ENCODE data around the gene CD84. TPM values are rescaled to one million over a fixed set of nuclear protein-coding genes. Genes with fewer than 3 reads are reported as not detected.

The CD84 gene
- total RNA-seq, 1 donor from 2014 or later = 8.1 TPM

GRCh38 chr1:160580221-160580812 is 1.0 kb upstream of the CD84 start:
- TF ChIP-seq CTCF (IDR thresholded peaks at IDR 0.05) (no peak), POLR2AphosphoS5 (IDR thresholded peaks at IDR 0.05; ENCODE audit: insufficient read depth in 1 of 2, low read depth in 1 of 2) (no peak), POLR2A (IDR thresholded peaks at IDR 0.05) (no peak)
- intact Hi-C loops (cut with DNase I) = no loop called here
- DNase-seq (ENCODE audit: extremely low spot score in 2 of 2) = no peak
- Histone ChIP-seq H3K27ac (no peak overlapping the region), H3K4me1 (no peaks in the 10 kb centered on the region), H3K27me3 (no peaks in the 10 kb centered on the region), H3K4me3 (no peak overlapping the region), H3K9me3 (no peaks in the 10 kb centered on the region), H3K36me3 (no peaks in the 10 kb centered on the region)

DNA sequence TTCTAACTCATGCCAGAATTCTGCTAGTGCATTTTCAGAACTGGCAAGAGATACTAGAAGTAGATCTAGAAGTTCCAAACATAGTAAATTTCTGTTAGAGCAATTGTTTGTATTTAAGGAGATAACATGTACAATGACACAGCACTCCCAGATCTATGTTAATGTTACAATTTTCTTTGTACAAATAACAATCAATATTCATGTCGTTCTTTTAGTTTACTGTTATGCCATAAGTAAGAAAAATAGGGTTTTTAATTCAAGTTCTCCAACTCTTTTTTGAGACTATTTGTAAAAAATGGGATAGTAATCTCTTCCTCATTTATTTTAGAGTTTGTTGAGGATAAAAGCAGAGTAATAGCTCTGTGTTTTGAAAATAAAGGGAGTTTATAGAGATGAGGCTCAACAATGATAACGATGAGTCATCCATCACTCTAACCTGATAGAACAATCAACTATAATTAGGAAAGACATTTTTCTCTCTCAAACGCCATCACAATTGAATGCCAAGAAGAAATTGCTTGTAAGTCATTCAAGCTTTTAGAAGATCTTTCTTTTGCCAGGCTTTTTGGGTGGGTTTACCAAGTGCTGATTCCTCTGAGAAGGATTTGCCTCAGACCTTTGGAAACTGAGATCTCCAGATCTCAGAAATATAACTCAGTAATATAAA is 638 bp downstream of the CD84 start:
- no peaks in the 10 kb centered on the region for H3K36me3 ChIP-seq
- H3K9me3 ChIP-seq = no peaks in the 10 kb centered on the region
- peak overlapping the region; percentile 5 to 19 for H3K4me3 ChIP-seq
- intact Hi-C loops (cut with DNase I) = no loop called here
- H3K4me1 ChIP-seq = no peaks in the 10 kb centered on the region
- no peak overlapping the region for H3K27ac ChIP-seq
- no peak for DNase-seq (ENCODE audit: extremely low spot score in 2 of 2)
- no peaks in the 10 kb centered on the region for H3K27me3 ChIP-seq
- no peak for TF ChIP-seq POLR2A (IDR thresholded peaks at IDR 0.05)

DNA sequence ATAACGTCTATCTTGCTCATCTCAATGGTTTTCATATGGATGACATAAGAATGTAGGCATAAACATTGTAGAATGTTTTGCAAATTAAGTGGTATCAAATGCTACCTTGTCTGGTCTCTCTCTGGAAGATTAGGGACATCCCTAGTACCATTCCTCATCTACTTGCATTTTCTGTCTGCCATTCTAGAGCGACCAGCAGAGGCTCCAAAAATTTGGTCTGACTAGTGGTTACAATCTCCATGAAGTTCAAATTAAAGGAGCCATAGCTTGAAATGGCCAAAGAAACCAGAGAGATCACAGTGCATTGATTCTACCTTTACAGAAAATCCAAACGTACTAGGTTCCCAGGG is 1.1 kb downstream of the CD84 start:
- no peaks in the 10 kb centered on the region for H3K4me1 ChIP-seq
- no peaks in the 10 kb centered on the region for H3K9me3 ChIP-seq
- no peak overlapping the region for H3K4me3 ChIP-seq
- no peak for TF ChIP-seq POLR2A (IDR thresholded peaks at IDR 0.05)
- no peak for TF ChIP-seq CTCF (IDR thresholded peaks at IDR 0.05)
- TF ChIP-seq POLR2AphosphoS5 (IDR thresholded peaks at IDR 0.05; ENCODE audit: insufficient read depth in 1 of 2, low read depth in 1 of 2) = no peak
- no peak for DNase-seq (ENCODE audit: extremely low spot score in 2 of 2)
- intact Hi-C loops (cut with DNase I) = no loop called here
- no peaks in the 10 kb centered on the region for H3K27me3 ChIP-seq
- H3K36me3 ChIP-seq = no peaks in the 10 kb centered on the region
- H3K27ac ChIP-seq = no peak overlapping the region

GRCh38 chr1:160577671-160578070 is 1.6 kb downstream of the CD84 start:
- no peak overlapping the region for H3K27ac ChIP-seq
- intact Hi-C loops (cut with DNase I) = no loop called here
- no peaks in the 10 kb centered on the region for H3K4me1 ChIP-seq
- no peak for DNase-seq (ENCODE audit: extremely low spot score in 2 of 2)
- H3K36me3 ChIP-seq = no peaks in the 10 kb centered on the region
- no peaks in the 10 kb centered on the region for H3K27me3 ChIP-seq
- TF ChIP-seq POLR2A (IDR thresholded peaks at IDR 0.05) = no peak
- TF ChIP-seq CTCF (IDR thresholded peaks at IDR 0.05) = no peak
- no peak for TF ChIP-seq POLR2AphosphoS5 (IDR thresholded peaks at IDR 0.05; ENCODE audit: insufficient read depth in 1 of 2, low read depth in 1 of 2)
- no peak overlapping the region for H3K4me3 ChIP-seq
- no peaks in the 10 kb centered on the region for H3K9me3 ChIP-seq

DNA sequence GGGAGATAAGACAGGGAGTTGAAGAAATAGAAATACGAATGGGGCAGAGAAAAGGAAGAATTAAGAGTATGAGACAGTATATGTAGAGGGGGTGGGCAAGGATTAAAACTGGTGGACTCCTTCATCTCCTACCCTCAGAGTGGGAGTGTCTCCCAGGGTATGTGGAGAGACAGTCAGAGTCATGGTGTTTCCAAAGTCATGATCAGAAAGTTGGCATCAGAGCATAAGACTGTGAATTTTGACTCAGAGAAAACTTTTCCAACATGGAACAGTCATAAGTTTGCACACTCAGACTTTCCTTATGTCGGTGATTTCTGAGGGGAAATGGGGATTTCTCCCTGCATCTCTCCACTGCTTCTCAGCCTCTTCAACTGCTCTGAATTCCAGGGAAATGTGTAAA is 2.4 kb downstream of the CD84 start:
- Histone ChIP-seq H3K27ac (no peak overlapping the region), H3K9me3 (no peaks in the 10 kb centered on the region), H3K4me3 (no peak overlapping the region), H3K36me3 (no peaks in the 10 kb centered on the region), H3K27me3 (no peaks in the 10 kb centered on the region), H3K4me1 (no peaks in the 10 kb centered on the region)
- no peak for TF ChIP-seq POLR2AphosphoS5 (IDR thresholded peaks at IDR 0.05; ENCODE audit: insufficient read depth in 1 of 2, low read depth in 1 of 2)
- TF ChIP-seq CTCF (IDR thresholded peaks at IDR 0.05) = no peak
- no peak for TF ChIP-seq POLR2A (IDR thresholded peaks at IDR 0.05)
- no peak for DNase-seq (ENCODE audit: extremely low spot score in 2 of 2)
- intact Hi-C loops (cut with DNase I) = no loop called here
